HepG2 (cell line): ENCODE measurements around the gene TIAM1. TPM values are rescaled to one million over a fixed set of nuclear protein-coding genes. Genes with fewer than 3 reads are reported as not detected.

Source experiments
- ATAC-seq: fragments of 200-7000 bp; cut with Tn5 transposase; 3 replicates; pipeline ENCODE4 v1.9.1; 2020; ENCODE audit warnings: mild to moderate bottlenecking, moderate library complexity
- BruUV-seq: library from RNA; stranded (reverse); fragments of 400-500 nt; replicated peaks from 2 replicates; lab custom pipeline; 2021; lab: Mats Ljungman, UMichigan
- CTCF ChIA-PET: fragments of 300-600 bp; formaldehyde crosslinking; extraction: SDS; loops from one replicate; lab custom pipeline; 2021; ENCODE audit warnings: low total read pairs, inconsistent platforms, low intra/inter-chr PET ratio; lab: Yijun Ruan, JAX
- POLR2A ChIA-PET: fragments of 350-600 bp; sonication (Branson Sonifier 250); formaldehyde crosslinking; loops from one replicate; lab custom pipeline; 2020; ENCODE audit warnings: antibody characterized with exemption, inconsistent platforms; lab: Yijun Ruan, JAX
- DNase-seq: peaks from one replicate; pipeline ENCODE4 v3.0.0-alpha.2; 2015; ENCODE audit warnings: low spot score
- FAIRE-seq: peaks from 3 replicates; lab custom pipeline; 2011; peaks lifted over from hg19 to GRCh38; lab: Jason Lieb, UNC
- H2AFZ ChIP-seq: one replicate; pipeline ENCODE4 v1.6.1; 2011; ENCODE audit warnings: low read length, inconsistent platforms
- H3K27ac ChIP-seq: fragments of 300-600 bp; 3 replicates; pipeline ENCODE4 v1.8.0; 2011; ENCODE audit warnings: mixed run types, mild to moderate bottlenecking, mixed read lengths, low read length, inconsistent platforms; ENCODE audit not compliant: insufficient read depth; ENCODE audit errors: extremely low read length
- H3K27me3 ChIP-seq, 2 experiments: fragments of 200-600 bp in 1 of 2; 2 replicates in 1 of 2; 3 replicates in 1 of 2; pipeline versions ENCODE4 v1.6.0 to v1.8.0; 2011; ENCODE audit warnings: low read length in 2 of 2, mild to moderate bottlenecking in 2 of 2, moderate library complexity in 2 of 2, inconsistent platforms in 1 of 2; ENCODE audit not compliant: insufficient read depth in 2 of 2, control insufficient read depth in 1 of 2
- H3K36me3 ChIP-seq, 2 experiments: fragments of 200-600 bp in 1 of 2; replicated peaks in 1 of 2; 2 replicates in 1 of 2; 3 replicates in 1 of 2; pipeline versions ENCODE4 v1.5.1 to v1.8.0; 2011; ENCODE audit warnings: low read length in 2 of 2, inconsistent platforms in 1 of 2; ENCODE audit not compliant: insufficient read depth in 2 of 2, control insufficient read depth in 1 of 2
- H3K4me1 ChIP-seq: 2 replicates; pipeline ENCODE4 v1.5.1; 2012; ENCODE audit warnings: low read length, inconsistent platforms; ENCODE audit not compliant: insufficient read depth
- H3K4me2 ChIP-seq: 2 replicates; pipeline ENCODE4 v1.6.0; 2011; ENCODE audit warnings: low read depth, low read length, inconsistent platforms
- H3K4me3 ChIP-seq, 3 experiments: fragments of 200-600 bp in 1 of 3; sonication (generic), shearing (Covaris generic) in 1 of 3; replicated peaks in 1 of 3; 2 replicates each; pipeline ENCODE4 v1.5.1; 2011 to 2016; ENCODE audit warnings: low read length in 3 of 3, inconsistent platforms in 2 of 3, low read depth in 2 of 3, mild to moderate bottlenecking in 2 of 3, control low read depth in 1 of 3, mixed read lengths in 1 of 3; ENCODE audit not compliant: insufficient read depth in 1 of 3
- H3K79me2 ChIP-seq: one replicate; pipeline ENCODE4 v1.6.1; 2011; ENCODE audit warnings: low read length, inconsistent platforms; ENCODE audit not compliant: insufficient read depth
- H3K9ac ChIP-seq: 2 replicates; pipeline ENCODE4 v1.6.0; 2011; ENCODE audit warnings: mild to moderate bottlenecking, low read depth, low read length, inconsistent platforms; ENCODE audit not compliant: insufficient read depth
- H3K9me3 ChIP-seq: 2 replicates; pipeline ENCODE4 v1.5.1; 2012; ENCODE audit warnings: mild to moderate bottlenecking, low read length
- H4K20me1 ChIP-seq: 2 replicates; pipeline ENCODE4 v1.6.0; 2011; ENCODE audit warnings: inconsistent platforms, mild to moderate bottlenecking, low read length, moderate library complexity; ENCODE audit not compliant: insufficient read depth
- ATAD3A ChIP-seq: sonication (generic); formaldehyde crosslinking; IDR thresholded peaks from 2 replicates; pipeline ENCODE4 v1.4.0; 2020; ENCODE audit warnings: missing genetic modification reagents
- NR2F2 ChIP-seq: IDR thresholded peaks from 2 replicates; pipeline ENCODE4 v1.6.1; 2012; ENCODE audit warnings: low read depth, inconsistent platforms, borderline replicate concordance
- RBM39 ChIP-seq: fragments of 200-400 bp; formaldehyde crosslinking; IDR thresholded peaks from one replicate; pipeline ENCODE4 v1.6.1; 2018; ENCODE audit warnings: antibody characterized with exemption, mild to moderate bottlenecking, low read depth, low read length; ENCODE audit not compliant: poor library complexity, severe bottlenecking
- ZBTB10 ChIP-seq: sonication (generic); formaldehyde crosslinking; IDR thresholded peaks from 2 replicates; pipeline ENCODE4 v1.4.0; 2020; ENCODE audit warnings: missing genetic modification reagents, borderline replicate concordance
- ZNF142 ChIP-seq: sonication (generic); formaldehyde crosslinking; IDR thresholded peaks from 2 replicates; pipeline ENCODE4 v1.4.0; 2020; ENCODE audit warnings: missing genetic modification reagents
- ZNF557 ChIP-seq: sonication (generic); formaldehyde crosslinking; IDR thresholded peaks from 2 replicates; pipeline ENCODE4 v1.4.0; 2020; ENCODE audit warnings: missing genetic modification reagents
- ZNF800 ChIP-seq: sonication (generic); formaldehyde crosslinking; IDR thresholded peaks from 2 replicates; pipeline ENCODE4 v1.4.0; 2020; ENCODE audit warnings: missing genetic modification reagents
- WGBS: methylation state at CpG from one replicate; pipeline ENCODE4 v1.1.6; 2017; ENCODE audit warnings: low lambda C conversion rate; 5-methylcytosine and 5-hydroxymethylcytosine counted together
- in situ Hi-C: cut with HindIII; loops from 2 replicates; pipeline ENCODE4 v1.10.0; 2017; ENCODE audit warnings: low pct_unique_long_range_greater_than_20kb; ENCODE audit not compliant: extremely low pct_ligation_motif_present
- intact Hi-C: fragments of 100-400 bp; cut with micrococcal nuclease; formaldehyde crosslinking; loops from one replicate; pipeline ENCODE4 v1.10.0; 2022; ENCODE audit not compliant: unreplicated experiment
- polyA plus RNA-seq, 8 experiments: library from polyadenylated mRNA; depleted of rRNA in 3 of 8; stranded (reverse) in 7 of 8; unstranded in 1 of 8; fragments of >200 nt; fragmentation: Illumina TruSeq in 4 of 8; extraction: Trizol in 4 of 8; gene quantifications; 2 replicates each; pipeline versions ENCODE4 v1.2.1 to v1.2.3, GENCODE V29; 2011 to 2016; ENCODE audit warnings: low read depth in 4 of 8, missing spikeins in 1 of 8, mixed read lengths in 1 of 8; ENCODE audit not compliant: insufficient read depth in 1 of 8
- total RNA-seq, 5 experiments: library from RNA; depleted of rRNA; stranded (reverse); fragments of >200 nt; fragmentation: Illumina TruSeq; extraction: Trizol; gene quantifications; 2 replicates each; pipeline ENCODE4 v1.2.3, GENCODE V29; 2016; ENCODE audit warnings: low read depth in 1 of 5
- TF ChIP-seq, protein P1 (sequence below): conservative IDR thresholded peaks from 2 replicates; pipeline ENCODE4 v1.6.1; 2018; ENCODE audit warnings: missing genetic modification reagents

Gene TIAM1
- total and polyA plus RNA-seq, 2 of the 13 experiments (the other 11 are each of a cell fraction or from before 2014, with no cell fraction given): 0.13 to 0.24 TPM

DNA sequence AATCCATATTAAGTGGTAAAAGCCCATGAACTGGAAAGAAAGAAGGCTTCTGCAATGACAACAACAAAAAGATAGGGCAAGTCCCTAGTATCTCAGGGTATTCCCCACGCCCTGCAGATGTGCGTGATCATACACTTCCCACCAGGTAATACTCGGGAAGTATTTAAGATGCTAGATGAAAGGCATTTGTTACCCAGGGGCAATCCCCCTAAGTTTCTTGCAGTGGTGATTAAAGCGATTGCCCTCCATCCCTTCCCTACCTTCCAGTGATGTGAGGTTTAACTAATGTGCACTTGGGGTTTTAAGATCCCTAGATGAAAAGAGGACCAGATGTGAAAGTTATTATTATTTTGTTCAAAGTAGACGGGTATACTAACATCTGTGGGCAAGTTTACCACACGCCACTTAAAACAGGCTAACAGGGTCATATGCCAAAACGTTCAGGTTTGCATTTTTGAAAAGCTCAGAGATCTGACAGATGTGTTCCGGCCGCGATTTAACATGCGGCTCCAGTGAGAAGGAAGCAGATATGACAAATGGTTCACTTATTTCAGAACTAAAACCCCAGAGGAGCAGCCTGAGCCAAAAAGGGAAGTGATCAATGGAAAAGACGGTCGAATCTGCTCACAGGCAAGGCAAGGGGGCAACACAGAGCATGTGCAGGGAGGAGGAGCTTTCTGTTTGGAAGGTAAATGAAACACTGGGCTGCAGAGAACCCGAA is 17.4 kb downstream of the TIAM1 start (continued):
- TF ChIP-seq ZNF142 (CRISPR knock-in tag): no peak
- TF ChIP-seq, all 625 proteins: peak for 0

DNA sequence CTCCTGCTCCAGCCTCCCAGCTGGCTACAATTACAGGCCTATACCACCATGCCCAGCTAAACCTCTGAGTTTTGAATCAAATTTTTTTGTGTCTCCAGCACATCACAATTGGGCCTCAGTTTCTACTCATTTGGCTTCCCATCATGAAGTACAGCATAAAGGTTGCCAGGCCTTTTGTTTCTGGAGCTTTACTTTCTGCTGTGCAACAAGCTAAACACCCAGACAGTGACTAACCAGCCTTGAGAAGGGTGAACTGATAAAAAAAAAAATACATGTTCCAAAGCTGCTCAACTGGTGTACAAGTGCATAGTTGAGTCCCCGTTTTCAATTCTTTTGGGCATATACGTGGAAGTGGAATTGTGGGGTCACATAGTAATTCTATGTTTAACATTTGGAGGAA is 25.1 kb downstream of the TIAM1 start:
- DNase-seq (no peak), FAIRE-seq (no peak), ATAC-seq (no peak)
- POLR2A ChIA-PET: no interaction called here
- no peaks in the 10 kb centered on the region for H3K79me2 ChIP-seq
- no TSS peak for BruUV-seq
- CTCF ChIA-PET: no interaction called here
- no peak overlapping the region for H3K4me2 ChIP-seq
- H3K4me3 ChIP-seq: no peak overlapping the region
- H3K9me3 ChIP-seq: no peaks in the 10 kb centered on the region
- no peak overlapping the region for H3K27ac ChIP-seq
- H3K36me3 ChIP-seq: no peaks in the 10 kb centered on the region
- no peak overlapping the region for H3K9ac ChIP-seq
- WGBS: 6% methylated on average over 2 of the region's 2 CpGs
- intact Hi-C loops: no loop called here
- H2AFZ ChIP-seq: no peak overlapping the region
- in situ Hi-C loops: no loop called here
- H3K27me3 ChIP-seq: no peaks in the 10 kb centered on the region; a peak in 1 of 5 replicates
- no peaks in the 10 kb centered on the region for H3K4me1 ChIP-seq
- H4K20me1 ChIP-seq: no peaks in the 10 kb centered on the region
- TF ChIP-seq RBM39 (no peak), ZBTB10 (CRISPR knock-in tag) (no peak), ZNF800 (no peak), ATAD3A (no peak), ZNF557 (CRISPR knock-in tag) (no peak), NR2F2 (no peak)
- TF ChIP-seq, protein P1, sequence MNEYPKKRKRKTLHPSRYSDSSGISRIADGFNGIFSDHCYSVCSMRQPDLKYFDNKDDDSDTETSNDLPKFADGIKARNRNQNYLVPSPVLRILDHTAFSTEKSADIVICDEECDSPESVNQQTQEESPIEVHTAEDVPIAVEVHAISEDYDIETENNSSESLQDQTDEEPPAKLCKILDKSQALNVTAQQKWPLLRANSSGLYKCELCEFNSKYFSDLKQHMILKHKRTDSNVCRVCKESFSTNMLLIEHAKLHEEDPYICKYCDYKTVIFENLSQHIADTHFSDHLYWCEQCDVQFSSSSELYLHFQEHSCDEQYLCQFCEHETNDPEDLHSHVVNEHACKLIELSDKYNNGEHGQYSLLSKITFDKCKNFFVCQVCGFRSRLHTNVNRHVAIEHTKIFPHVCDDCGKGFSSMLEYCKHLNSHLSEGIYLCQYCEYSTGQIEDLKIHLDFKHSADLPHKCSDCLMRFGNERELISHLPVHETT (CRISPR knock-in tag): no peak
